ENCODE results near the gene CNGA4. TPM values are rescaled to one million over a fixed set of nuclear protein-coding genes. Genes with fewer than 3 reads are reported as not detected.

Gene CNGA4
- total and polyA plus RNA-seq, 2 of the 13 experiments (the other 11 are each of a cell fraction or from before 2014, with no cell fraction given) = 0.03 TPM; not detected in 1

DNA sequence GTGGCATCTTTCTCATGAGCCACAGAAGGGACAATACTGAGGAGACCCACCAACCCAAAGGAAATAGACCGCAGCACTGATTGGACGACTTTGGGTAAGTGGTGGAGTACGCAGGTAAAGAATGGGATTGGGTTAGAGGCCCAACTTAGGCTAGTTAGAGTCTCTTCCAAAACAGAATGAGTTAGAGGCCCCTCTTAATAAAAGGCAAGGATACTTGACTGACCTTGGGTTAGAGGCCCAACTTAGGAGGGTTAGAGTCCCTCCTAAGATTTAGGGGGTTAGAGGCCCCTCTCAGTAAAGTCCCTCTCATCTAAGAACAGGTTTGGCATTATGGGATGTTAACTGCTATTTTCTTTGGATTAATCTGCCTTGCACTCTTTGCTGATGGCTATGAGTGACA lies 45.4 kb downstream of the CNGA4 start (continued):
- TF ChIP-seq ZNF660 (CRISPR knock-in tag; IDR thresholded peaks at IDR 0.05; ENCODE audit: borderline replicate concordance, low read depth) = no peak

DNA sequence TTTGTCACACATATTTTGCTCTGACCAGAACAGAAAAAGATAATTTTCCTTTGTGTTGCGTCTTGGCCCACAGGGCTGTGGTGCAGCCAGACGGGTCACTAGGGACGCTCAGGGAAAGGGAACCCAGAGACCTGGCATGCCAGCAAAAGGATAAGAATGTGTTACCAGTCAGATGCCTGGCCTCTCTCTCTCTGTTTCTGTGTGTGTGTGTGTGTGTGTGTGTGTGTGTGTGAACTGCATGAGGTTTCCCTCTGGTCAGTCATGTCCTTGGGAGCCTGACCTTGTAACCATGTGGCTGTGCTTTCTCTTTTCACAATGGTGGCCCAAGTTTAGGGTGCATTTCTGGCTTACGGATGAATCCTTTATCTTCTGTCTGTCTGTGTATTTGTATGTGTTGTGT lies 46.1 kb downstream of the CNGA4 start:
- Histone ChIP-seq H3K4me3 (replicated peaks in 1 of 3; ENCODE audit: insufficient read depth in 1 of 3, low read depth in 2 of 3, low read length in 3 of 3) (no peak overlapping the region), H3K27ac (ENCODE audit: extremely low read length, insufficient read depth, low read length) (no peak overlapping the region), H3K9me3 (ENCODE audit: low read length) (no peaks in the 10 kb centered on the region), H4K20me1 (ENCODE audit: insufficient read depth, low read length) (no peaks in the 10 kb centered on the region), H3K79me2 (ENCODE audit: insufficient read depth, low read length) (no peaks in the 10 kb centered on the region), H3K4me1 (ENCODE audit: insufficient read depth, low read length) (no peaks in the 10 kb centered on the region), H3K36me3 (replicated peaks in 1 of 2; ENCODE audit: control insufficient read depth in 1 of 2, insufficient read depth in 2 of 2, low read length in 2 of 2) (no peaks in the 10 kb centered on the region), H3K9ac (ENCODE audit: insufficient read depth, low read depth, low read length) (no peak overlapping the region), H3K4me2 (ENCODE audit: low read depth, low read length) (no peak overlapping the region), H2AFZ (ENCODE audit: low read length) (no peak overlapping the region), H3K27me3 (ENCODE audit: control insufficient read depth in 1 of 2, insufficient read depth in 2 of 2, low read length in 2 of 2) (peaks cover 0 to 11% of the 10 kb centered on the region in 2 experiments; a peak in 3 of 5 replicates)
- 38% methylated on average over 4 of the region's 4 CpGs for WGBS (ENCODE audit: low lambda C conversion rate)
- FAIRE-seq (no peak), ATAC-seq (no peak), DNase-seq (ENCODE audit: low spot score) (no peak)
- TF ChIP-seq ZNF83 (CRISPR knock-in tag; IDR thresholded peaks at IDR 0.05; ENCODE audit: borderline replicate concordance) (no peak), CENPT (CRISPR knock-in tag; IDR thresholded peaks at IDR 0.05; ENCODE audit: low read depth) (no peak), ZNF607 (CRISPR knock-in tag; IDR thresholded peaks at IDR 0.05; ENCODE audit: borderline replicate concordance) (no peak), HNF4G (IDR thresholded peaks at IDR 0.05; ENCODE audit: borderline replicate concordance, low read depth, low read length) (no peak), HNF4G (CRISPR knock-in tag; IDR thresholded peaks at IDR 0.05; ENCODE audit: borderline replicate concordance, low read depth) (no peak), ZNF33A (CRISPR knock-in tag; IDR thresholded peaks at IDR 0.05; ENCODE audit: borderline replicate concordance) (no peak), XBP1 (CRISPR knock-in tag; IDR thresholded peaks at IDR 0.05) (no peak), ZMYM2 (CRISPR knock-in tag; IDR thresholded peaks at IDR 0.05) (no peak)
- TF ChIP-seq, protein P1, sequence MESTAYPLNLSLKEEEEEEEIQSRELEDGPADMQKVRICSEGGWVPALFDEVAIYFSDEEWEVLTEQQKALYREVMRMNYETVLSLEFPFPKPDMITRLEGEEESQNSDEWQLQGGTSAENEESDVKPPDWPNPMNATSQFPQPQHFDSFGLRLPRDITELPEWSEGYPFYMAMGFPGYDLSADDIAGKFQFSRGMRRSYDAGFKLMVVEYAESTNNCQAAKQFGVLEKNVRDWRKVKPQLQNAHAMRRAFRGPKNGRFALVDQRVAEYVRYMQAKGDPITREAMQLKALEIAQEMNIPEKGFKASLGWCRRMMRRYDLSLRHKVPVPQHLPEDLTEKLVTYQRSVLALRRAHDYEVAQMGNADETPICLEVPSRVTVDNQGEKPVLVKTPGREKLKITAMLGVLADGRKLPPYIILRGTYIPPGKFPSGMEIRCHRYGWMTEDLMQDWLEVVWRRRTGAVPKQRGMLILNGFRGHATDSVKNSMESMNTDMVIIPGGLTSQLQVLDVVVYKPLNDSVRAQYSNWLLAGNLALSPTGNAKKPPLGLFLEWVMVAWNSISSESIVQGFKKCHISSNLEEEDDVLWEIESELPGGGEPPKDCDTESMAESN (CRISPR knock-in tag; conservative IDR thresholded peaks at IDR 0.05) = no peak
- intact Hi-C loops (cut with micrococcal nuclease; ENCODE audit: unreplicated experiment) (no loop called here), in situ Hi-C loops (cut with HindIII; ENCODE audit: extremely low pct_ligation_motif_present, low pct_unique_long_range_greater_than_20kb) (no loop called here)
- POLR2A ChIA-PET = no interaction called here
- CTCF ChIA-PET (ENCODE audit: low intra/inter-chr PET ratio, low total read pairs) = no interaction called here
- BruUV-seq (replicated peaks) = no TSS peak

Other genes with a start within 250 kb of the CNGA4 start
- gene OR56A4, start 232.1 kb upstream of the CNGA4 start, total RNA-seq (2016; rRNA removed; fragmentation: Illumina TruSeq; extraction: Trizol) = not detected in 2 replicates
- gene OR56A4, start 232.1 kb upstream of the CNGA4 start, polyA plus RNA-seq (2011; rRNA removed) = not detected in 2 replicates
- gene OR56A1, start 208.3 kb upstream of the CNGA4 start, total RNA-seq (2016; rRNA removed; fragmentation: Illumina TruSeq; extraction: Trizol) = not detected in 2 replicates
- gene OR56A1, start 208.3 kb upstream of the CNGA4 start, polyA plus RNA-seq (2011; rRNA removed) = not detected in 2 replicates
- gene OR56B4, start 131.4 kb upstream of the CNGA4 start, total RNA-seq (2016; rRNA removed; fragmentation: Illumina TruSeq; extraction: Trizol) = not detected in 2 replicates
- gene OR56B4, start 131.4 kb upstream of the CNGA4 start, polyA plus RNA-seq (2011; rRNA removed) = not detected in 2 replicates
- gene OR52B2, start 68.8 kb upstream of the CNGA4 start, total RNA-seq (2016; rRNA removed; fragmentation: Illumina TruSeq; extraction: Trizol) = not detected in 2 replicates
- gene OR52B2, start 68.8 kb upstream of the CNGA4 start, polyA plus RNA-seq (2011; rRNA removed) = not detected in 2 replicates
- gene OR52W1, start 39.9 kb upstream of the CNGA4 start, total RNA-seq (2016; rRNA removed; fragmentation: Illumina TruSeq; extraction: Trizol) = not detected in 2 replicates
- gene OR52W1, start 39.9 kb upstream of the CNGA4 start, polyA plus RNA-seq (2011; rRNA removed) = not detected in 2 replicates
- gene C11orf42, start 33.5 kb upstream of the CNGA4 start, total RNA-seq (2016; rRNA removed; fragmentation: Illumina TruSeq; extraction: Trizol) = not detected in 2 replicates
- gene C11orf42, start 33.5 kb upstream of the CNGA4 start, polyA plus RNA-seq (2011; rRNA removed) = not detected in 2 replicates
- gene FHIP1B, start 4.5 kb upstream of the CNGA4 start, total RNA-seq (2016; rRNA removed; fragmentation: Illumina TruSeq; extraction: Trizol) = 10.8 and 14.1 TPM in 2 replicates
- 18.6 and 19.8 TPM in 2 replicates for gene FHIP1B, start 4.5 kb upstream of the CNGA4 start, polyA plus RNA-seq (2011; rRNA removed)
- gene CCKBR, start 20.7 kb downstream of the CNGA4 start, total RNA-seq (2016; rRNA removed; fragmentation: Illumina TruSeq; extraction: Trizol) = not detected in 2 replicates
- not detected in 2 replicates for gene CCKBR, start 20.7 kb downstream of the CNGA4 start, polyA plus RNA-seq (2011; rRNA removed)
- not detected in 2 replicates for gene CAVIN3, start 81.4 kb downstream of the CNGA4 start, total RNA-seq (2016; rRNA removed; fragmentation: Illumina TruSeq; extraction: Trizol)
- gene CAVIN3, start 81.4 kb downstream of the CNGA4 start, polyA plus RNA-seq (2011; rRNA removed) = not detected in 2 replicates
- 5.3 and 8.4 TPM in 2 replicates for gene SMPD1, start 151.4 kb downstream of the CNGA4 start, total RNA-seq (2016; rRNA removed; fragmentation: Illumina TruSeq; extraction: Trizol)
- gene SMPD1, start 151.4 kb downstream of the CNGA4 start, polyA plus RNA-seq (2011; rRNA removed) = 6.3 and 9.2 TPM in 2 replicates
- 2.4 and 3.5 TPM in 2 replicates for gene APBB1, start 180.0 kb downstream of the CNGA4 start, total RNA-seq (2016; rRNA removed; fragmentation: Illumina TruSeq; extraction: Trizol)
- gene APBB1, start 180.0 kb downstream of the CNGA4 start, polyA plus RNA-seq (2011; rRNA removed) = 1.7 and 2.4 TPM in 2 replicates
- gene HPX, start 201.9 kb downstream of the CNGA4 start, total RNA-seq (2016; rRNA removed; fragmentation: Illumina TruSeq; extraction: Trizol) = 29.6 and 57.4 TPM in 2 replicates
- gene HPX, start 201.9 kb downstream of the CNGA4 start, polyA plus RNA-seq (2011; rRNA removed) = 6.2 and 9.2 TPM in 2 replicates
- gene TRIM3, start 234.9 kb downstream of the CNGA4 start, total RNA-seq (2016; rRNA removed; fragmentation: Illumina TruSeq; extraction: Trizol) = 2.8 and 6.3 TPM in 2 replicates
- gene TRIM3, start 234.9 kb downstream of the CNGA4 start, polyA plus RNA-seq (2011; rRNA removed) = 3.6 and 4.9 TPM in 2 replicates
- gene ARFIP2, start 242.2 kb downstream of the CNGA4 start, total RNA-seq (2016; rRNA removed; fragmentation: Illumina TruSeq; extraction: Trizol) = 58.9 and 60.2 TPM in 2 replicates
- gene ARFIP2, start 242.2 kb downstream of the CNGA4 start, polyA plus RNA-seq (2011; rRNA removed) = 56.6 TPM in 2 replicates
- 39.5 and 60.1 TPM in 2 replicates for gene TIMM10B, start 242.4 kb downstream of the CNGA4 start, total RNA-seq (2016; rRNA removed; fragmentation: Illumina TruSeq; extraction: Trizol)
- 34.9 and 38.5 TPM in 2 replicates for gene TIMM10B, start 242.4 kb downstream of the CNGA4 start, polyA plus RNA-seq (2011; rRNA removed)